GM12891 (cell line): Measurements from ENCODE around the gene CTNND2.

Experiments used
- DNase-seq: peaks from one replicate; pipeline ENCODE4 v3.0.0; 2011; ENCODE audit warnings: low spot score; ENCODE audit not compliant: insufficient read length
- FAIRE-seq: peaks from 2 replicates; lab custom pipeline; 2011; peaks lifted over from hg19 to GRCh38; lab: Jason Lieb, UNC
- PAX5 ChIP-seq: IDR thresholded peaks from 2 replicates; pipeline ENCODE4 v1.6.1; 2011; ENCODE audit warnings: low read length, moderate library complexity, mild to moderate bottlenecking; ENCODE audit not compliant: insufficient read depth, severe bottlenecking
- POLR2A ChIP-seq: IDR thresholded peaks from 2 replicates; pipeline ENCODE4 v1.6.1; 2011; ENCODE audit warnings: low read depth, low read length, control low read depth
- POLR2AphosphoS5 ChIP-seq: IDR thresholded peaks from 2 replicates; pipeline ENCODE4 v1.6.1; 2011; ENCODE audit warnings: low read depth, low read length, control low read depth
- POU2F2 ChIP-seq: IDR thresholded peaks from 2 replicates; pipeline ENCODE4 v1.6.1; 2011; ENCODE audit warnings: low read depth, mild to moderate bottlenecking, control low read depth, low read length, moderate library complexity
- SPI1 ChIP-seq: IDR thresholded peaks from 2 replicates; pipeline ENCODE4 v1.6.1; 2011; ENCODE audit warnings: low read depth, low read length, control low read depth
- TAF1 ChIP-seq: IDR thresholded peaks from 2 replicates; pipeline ENCODE4 v1.6.1; 2011; ENCODE audit warnings: low read depth, low read length, control low read depth

CTNND2 gene

GRCh38 chr5:11903614-11904264 is 507 bp downstream of the CTNND2 start:
- no peak for FAIRE-seq
- TF ChIP-seq POLR2A (no peak), PAX5 (no peak), SPI1 (no peak), POLR2AphosphoS5 (no peak), POU2F2 (no peak), TAF1 (no peak)
- no peak for DNase-seq

- TF ChIP-seq TAF1 (no peak), SPI1 (no peak), POU2F2 (no peak), PAX5 (no peak)
- DNase-seq (no peak), FAIRE-seq (no peak)
Observed at GRCh38 chr5:11903121-11903613, 1.1 kb downstream of the CTNND2 start.

GRCh38 chr5:11902201-11902619 is 2.0 kb downstream of the CTNND2 start:
- DNase-seq (no peak), FAIRE-seq (no peak)
- no peak for TF ChIP-seq TAF1
- TF ChIP-seq POU2F2, result no peak
- no peak for TF ChIP-seq SPI1
- TF ChIP-seq POLR2AphosphoS5, result no peak
- TF ChIP-seq POLR2A, result no peak
- no peak for TF ChIP-seq PAX5

- FAIRE-seq, result no peak
Observed at GRCh38 chr5:11898787-11899186, 5.5 kb downstream of the CTNND2 start.

GRCh38 chr5:11897781-11898180 is 6.5 kb downstream of the CTNND2 start:
- no peak for FAIRE-seq
- DNase-seq, result no peak
- no peak for TF ChIP-seq POU2F2
- TF ChIP-seq POLR2A, result no peak
- no peak for TF ChIP-seq TAF1

More at GRCh38 chr5:11898787-11899186, 5.5 kb downstream of the CTNND2 start:
- no peak for TF ChIP-seq PAX5
- TF ChIP-seq POU2F2, result no peak
- no peak for TF ChIP-seq POLR2AphosphoS5
- no peak for TF ChIP-seq POLR2A
- TF ChIP-seq TAF1, result no peak
- no peak for TF ChIP-seq SPI1
- no peak for DNase-seq

- DNase-seq, result no peak
- TF ChIP-seq PAX5 (no peak), TAF1 (no peak), POLR2A (no peak), POLR2AphosphoS5 (no peak), SPI1 (no peak), POU2F2 (no peak)
- no peak for FAIRE-seq
Observed at GRCh38 chr5:11894992-11895391, 9.3 kb downstream of the CTNND2 start.

- DNase-seq (no peak), FAIRE-seq (no peak)
Observed at GRCh38 chr5:11892832-11893231, 11.4 kb downstream of the CTNND2 start.

GRCh38 chr5:11890777-11891176 is 13.5 kb downstream of the CTNND2 start:
- DNase-seq (no peak), FAIRE-seq (no peak)
- no peak for TF ChIP-seq POLR2AphosphoS5
- no peak for TF ChIP-seq POU2F2
- TF ChIP-seq PAX5, result no peak
- no peak for TF ChIP-seq SPI1
- TF ChIP-seq POLR2A, result no peak
- TF ChIP-seq TAF1, result no peak

More at GRCh38 chr5:11892832-11893231, 11.4 kb downstream of the CTNND2 start:
- TF ChIP-seq POLR2A (no peak), POLR2AphosphoS5 (no peak), PAX5 (no peak), TAF1 (no peak), POU2F2 (no peak), SPI1 (no peak)

GRCh38 chr5:11888221-11888620 is 16.0 kb downstream of the CTNND2 start:
- DNase-seq, result no peak
- TF ChIP-seq POLR2AphosphoS5, result no peak
- TF ChIP-seq SPI1, result no peak
- TF ChIP-seq POU2F2, result no peak
- no peak for FAIRE-seq

- FAIRE-seq (no peak), DNase-seq (no peak)
- TF ChIP-seq POLR2AphosphoS5 (no peak), POU2F2 (no peak), POLR2A (no peak), SPI1 (no peak), PAX5 (no peak), TAF1 (no peak)
Observed at GRCh38 chr5:11878814-11879213, 25.4 kb downstream of the CTNND2 start.

GRCh38 chr5:11873587-11873986 is 30.7 kb downstream of the CTNND2 start:
- no peak for FAIRE-seq
- no peak for TF ChIP-seq PAX5
- TF ChIP-seq POU2F2, result no peak
- no peak for TF ChIP-seq POLR2AphosphoS5
- no peak for TF ChIP-seq TAF1
- TF ChIP-seq POLR2A, result no peak
- no peak for TF ChIP-seq SPI1

More at GRCh38 chr5:11873587-11873986, 30.7 kb downstream of the CTNND2 start:
- no peak for DNase-seq
